Heart left ventricle (tissue), 13 donors: ENCODE measurements around the gene GYG1.

Experiments used
- POLR2A ChIP-seq, 2 donors: fragments of 450-650 bp; IDR thresholded peaks; one replicate each; pipeline ENCODE4 v1.6.1; 2017; ENCODE audit warnings: antibody characterized with exemption in 2 of 2, mild to moderate bottlenecking in 2 of 2, moderate library complexity in 2 of 2
- TF ChIP-seq, protein P1 (sequence below), 12 donors: fragments of 200-600 bp; sonication (generic) in 4 of 12; IDR thresholded peaks; one replicate each; pipeline versions ENCODE4 v1.5.0 to v1.8.0; 2018 to 2022; ENCODE audit warnings: antibody characterized with exemption in 12 of 12, mild to moderate bottlenecking in 5 of 12
- donor health status: ischemic (EF 13 %, LVEDD 7.1; RV severe dilation, severe dysfunction).
- donor health status: DM: no; HTN: yes; CAD: no.
- donor health status: DM: no; HTN: no; CAD: no.
- donor health status: ischemic (EF 25% LVEDD 6.9; RV normal size, moderate dysfunction).
- donor health status: ischemic (EF 25% LVEDD 5.7; RV mildly dilated, moderate dysfunction).
- donor health status: ischemic (EF 35%, LVEDD 5.7; RV mildly dilated, moderate dysfunction).
- donor health status: nonischemic (EF 11% LVEDD 7.7; RV severe dilation, severe dysfunction).
- donor health status: DM: yes; HTN: yes; CAD: no.
- donor health status: PGD.
- donor health status: ischemic (EF 29% LVEDD 5.4; RV normal size, mild dysfunction).
- donor health status: nonischemic (EF 23%, LVEDD 6.1; RV moderate dilation, normal function).

- TF ChIP-seq, protein P1, sequence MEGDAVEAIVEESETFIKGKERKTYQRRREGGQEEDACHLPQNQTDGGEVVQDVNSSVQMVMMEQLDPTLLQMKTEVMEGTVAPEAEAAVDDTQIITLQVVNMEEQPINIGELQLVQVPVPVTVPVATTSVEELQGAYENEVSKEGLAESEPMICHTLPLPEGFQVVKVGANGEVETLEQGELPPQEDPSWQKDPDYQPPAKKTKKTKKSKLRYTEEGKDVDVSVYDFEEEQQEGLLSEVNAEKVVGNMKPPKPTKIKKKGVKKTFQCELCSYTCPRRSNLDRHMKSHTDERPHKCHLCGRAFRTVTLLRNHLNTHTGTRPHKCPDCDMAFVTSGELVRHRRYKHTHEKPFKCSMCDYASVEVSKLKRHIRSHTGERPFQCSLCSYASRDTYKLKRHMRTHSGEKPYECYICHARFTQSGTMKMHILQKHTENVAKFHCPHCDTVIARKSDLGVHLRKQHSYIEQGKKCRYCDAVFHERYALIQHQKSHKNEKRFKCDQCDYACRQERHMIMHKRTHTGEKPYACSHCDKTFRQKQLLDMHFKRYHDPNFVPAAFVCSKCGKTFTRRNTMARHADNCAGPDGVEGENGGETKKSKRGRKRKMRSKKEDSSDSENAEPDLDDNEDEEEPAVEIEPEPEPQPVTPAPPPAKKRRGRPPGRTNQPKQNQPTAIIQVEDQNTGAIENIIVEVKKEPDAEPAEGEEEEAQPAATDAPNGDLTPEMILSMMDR (IDR thresholded peaks at IDR 0.05) = no peak
- no peak for TF ChIP-seq POLR2A (IDR thresholded peaks at IDR 0.05)
These were observed 51.5 kb downstream of the GYG1 start for GRCh38 chr3:149042789-149043386.
